Measurements from ENCODE around the gene CA7. TPM values are rescaled to one million over a fixed set of nuclear protein-coding genes. Genes with fewer than 3 reads are reported as not detected.

Gene CA7
- total RNA-seq, 2 donors from 2014 or later: not detected

DNA sequence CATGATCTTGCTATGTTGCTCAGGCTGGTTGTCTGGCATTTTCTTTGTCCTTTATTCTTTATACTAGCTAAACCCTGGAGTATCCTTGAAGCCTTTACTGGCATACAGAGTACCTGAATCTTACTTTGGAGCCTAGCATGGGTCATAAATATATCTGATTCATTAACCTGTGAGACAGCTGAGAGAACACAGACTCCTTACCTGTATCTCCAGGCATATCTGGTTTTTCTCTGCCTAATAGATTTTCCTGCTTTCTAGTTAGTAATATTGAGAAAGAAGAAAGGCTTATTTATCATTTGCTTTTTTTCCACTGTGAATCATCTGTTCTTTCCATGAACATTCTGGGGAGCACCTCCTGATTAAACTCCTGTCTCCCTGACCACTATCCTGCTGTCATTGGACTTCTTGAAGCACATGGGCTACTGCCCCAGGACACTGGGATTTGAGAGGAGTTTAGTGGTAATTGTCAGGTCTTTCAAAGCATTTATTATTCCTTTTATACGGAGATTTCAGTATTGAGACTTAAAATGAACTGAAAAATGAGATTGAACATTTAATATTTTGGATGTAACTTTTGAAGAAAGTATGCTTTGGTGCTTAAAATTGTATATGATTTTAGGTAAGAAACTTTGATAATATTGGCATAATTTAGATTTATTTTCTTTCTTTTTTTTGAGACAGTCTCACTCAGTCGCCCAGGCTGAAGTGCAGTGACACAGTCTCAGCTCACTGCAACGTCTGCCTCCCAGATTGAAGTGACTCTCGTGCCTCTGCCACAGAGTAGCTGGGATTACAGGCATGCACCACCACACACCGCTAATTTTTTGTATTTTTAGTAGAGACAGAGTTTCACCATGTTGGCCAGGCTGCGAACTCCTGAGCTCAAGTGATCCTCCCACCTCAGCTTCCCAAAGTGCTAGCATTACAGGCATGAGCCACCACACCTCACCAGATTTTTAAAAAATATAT lies 44.7 kb downstream of the CA7 start:
- no peak overlapping the region for H3K27ac ChIP-seq
- H3K36me3 ChIP-seq (replicated peaks in 1 of 2; ENCODE audit: insufficient read depth in 1 of 2, low read depth in 2 of 2): peaks cover 0 to 15% of the 10 kb centered on the region in 2 donors
- TF ChIP-seq, protein P1, sequence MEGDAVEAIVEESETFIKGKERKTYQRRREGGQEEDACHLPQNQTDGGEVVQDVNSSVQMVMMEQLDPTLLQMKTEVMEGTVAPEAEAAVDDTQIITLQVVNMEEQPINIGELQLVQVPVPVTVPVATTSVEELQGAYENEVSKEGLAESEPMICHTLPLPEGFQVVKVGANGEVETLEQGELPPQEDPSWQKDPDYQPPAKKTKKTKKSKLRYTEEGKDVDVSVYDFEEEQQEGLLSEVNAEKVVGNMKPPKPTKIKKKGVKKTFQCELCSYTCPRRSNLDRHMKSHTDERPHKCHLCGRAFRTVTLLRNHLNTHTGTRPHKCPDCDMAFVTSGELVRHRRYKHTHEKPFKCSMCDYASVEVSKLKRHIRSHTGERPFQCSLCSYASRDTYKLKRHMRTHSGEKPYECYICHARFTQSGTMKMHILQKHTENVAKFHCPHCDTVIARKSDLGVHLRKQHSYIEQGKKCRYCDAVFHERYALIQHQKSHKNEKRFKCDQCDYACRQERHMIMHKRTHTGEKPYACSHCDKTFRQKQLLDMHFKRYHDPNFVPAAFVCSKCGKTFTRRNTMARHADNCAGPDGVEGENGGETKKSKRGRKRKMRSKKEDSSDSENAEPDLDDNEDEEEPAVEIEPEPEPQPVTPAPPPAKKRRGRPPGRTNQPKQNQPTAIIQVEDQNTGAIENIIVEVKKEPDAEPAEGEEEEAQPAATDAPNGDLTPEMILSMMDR (IDR thresholded peaks at IDR 0.05): no peak
- TF ChIP-seq POLR2A (IDR thresholded peaks at IDR 0.05): no peak
- H3K27me3 ChIP-seq: no peaks in the 10 kb centered on the region
- intact Hi-C loops (cut with DNase I): no loop called here
- ATAC-seq (no peak), DNase-seq (no peak)
- no peaks in the 10 kb centered on the region for H3K9me3 ChIP-seq
- no peaks in the 10 kb centered on the region for H3K4me1 ChIP-seq
- WGBS, 2 donors: 91 to 94% methylated on average over 6 of the region's 6 CpGs
- H3K4me3 ChIP-seq: no peak overlapping the region

DNA sequence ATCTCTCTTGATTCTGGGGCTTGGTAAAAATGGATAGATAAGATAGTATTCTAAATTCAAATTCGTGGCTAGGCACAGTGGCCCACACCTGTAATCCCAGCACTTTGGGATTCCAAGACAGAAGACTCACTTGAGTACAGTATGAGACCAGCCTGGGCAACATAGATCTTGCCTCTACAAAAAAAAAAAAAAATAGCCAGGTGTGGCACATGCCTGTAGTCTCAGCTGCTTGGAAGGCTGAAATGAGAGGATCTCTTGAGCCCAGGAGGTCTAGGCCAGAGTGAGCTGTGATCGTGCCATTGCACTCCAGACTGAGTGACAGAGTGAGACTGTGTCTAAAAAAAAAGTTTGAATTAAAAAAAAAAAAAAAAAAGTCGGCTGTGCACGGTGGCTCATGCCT lies 45.4 kb downstream of the CA7 start:
- ATAC-seq (no peak), DNase-seq (no peak)
- TF ChIP-seq, protein P1 (IDR thresholded peaks at IDR 0.05): no peak
- no peaks in the 10 kb centered on the region for H3K4me1 ChIP-seq
- intact Hi-C loops (cut with DNase I): no loop called here
- WGBS, 2 donors: 67 to 75% methylated on average over 4 of the region's 4 CpGs
- no peaks in the 10 kb centered on the region for H3K27me3 ChIP-seq
- H3K4me3 ChIP-seq: no peak overlapping the region
- peaks cover 0 to 15% of the 10 kb centered on the region in 2 donors for H3K36me3 ChIP-seq (replicated peaks in 1 of 2; ENCODE audit: insufficient read depth in 1 of 2, low read depth in 2 of 2)
- H3K9me3 ChIP-seq: no peaks in the 10 kb centered on the region
- H3K27ac ChIP-seq: no peak overlapping the region

DNA sequence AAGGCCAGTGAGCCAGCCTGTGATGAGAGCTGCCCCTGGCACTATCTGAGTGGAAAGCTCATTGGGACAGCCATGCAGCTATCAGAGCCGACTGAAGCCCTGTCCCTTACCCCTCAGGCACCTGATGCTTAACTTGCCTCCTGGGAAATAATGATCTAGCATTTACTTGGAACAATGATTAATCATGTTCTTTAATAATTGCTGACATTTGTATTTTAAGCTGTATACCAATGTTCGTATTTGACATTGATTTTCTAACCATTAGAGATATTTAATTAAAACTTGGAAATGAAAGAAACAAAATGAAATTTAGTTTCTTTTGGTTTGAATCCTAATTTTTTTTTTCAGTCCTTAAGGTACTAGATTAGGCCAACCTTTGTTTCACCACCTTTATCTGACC lies 46.6 kb downstream of the CA7 start:
- H3K9me3 ChIP-seq: no peaks in the 10 kb centered on the region
- no peak for TF ChIP-seq POLR2A (IDR thresholded peaks at IDR 0.05)
- TF ChIP-seq, protein P1 (IDR thresholded peaks at IDR 0.05): no peak
- WGBS, 2 donors: 46 to 47% methylated on average over 2 of the region's 2 CpGs
- no peak for ATAC-seq
- no peak overlapping the region for H3K4me3 ChIP-seq
- no peaks in the 10 kb centered on the region for H3K4me1 ChIP-seq
- H3K27ac ChIP-seq: no peak overlapping the region
- peaks cover 0 to 5% of the 10 kb centered on the region in 2 donors for H3K36me3 ChIP-seq (replicated peaks in 1 of 2; ENCODE audit: insufficient read depth in 1 of 2, low read depth in 2 of 2)
- no peaks in the 10 kb centered on the region for H3K27me3 ChIP-seq
- intact Hi-C loops (cut with DNase I): no loop called here
- no peak for DNase-seq

DNA sequence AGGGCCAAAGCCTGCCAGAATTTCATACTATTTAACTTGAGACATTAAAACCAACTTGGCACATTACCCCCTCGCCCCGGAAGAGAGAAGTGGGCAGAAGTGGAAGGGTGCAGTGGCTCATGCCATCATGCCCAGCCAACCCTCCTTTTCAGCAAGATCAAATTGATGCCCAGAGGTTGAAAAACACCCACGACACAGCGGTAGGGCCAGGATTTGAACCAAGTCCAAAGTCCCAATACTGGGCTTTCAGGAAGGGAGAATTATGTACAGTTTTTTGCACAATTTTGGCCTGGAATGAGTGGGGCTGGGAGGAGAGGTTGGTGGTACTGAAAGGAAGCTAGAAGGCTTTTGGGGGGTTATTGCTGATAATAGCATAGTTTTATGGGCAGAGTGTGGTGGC lies 47.1 kb downstream of the CA7 start:
- no peaks in the 10 kb centered on the region for H3K4me1 ChIP-seq
- H3K4me3 ChIP-seq: no peak overlapping the region
- no peaks in the 10 kb centered on the region for H3K27me3 ChIP-seq
- peaks cover 0 to 2% of the 10 kb centered on the region in 2 donors for H3K36me3 ChIP-seq (replicated peaks in 1 of 2; ENCODE audit: insufficient read depth in 1 of 2, low read depth in 2 of 2)
- DNase-seq: no peak
- TF ChIP-seq, protein P1 (IDR thresholded peaks at IDR 0.05): no peak
- no peak for TF ChIP-seq POLR2A (IDR thresholded peaks at IDR 0.05)
- ATAC-seq: no peak
- H3K27ac ChIP-seq: no peak overlapping the region
- H3K9me3 ChIP-seq: no peaks in the 10 kb centered on the region
- WGBS, 2 donors: 70 to 81% methylated on average over 4 of the region's 4 CpGs
- intact Hi-C loops (cut with DNase I): no loop called here
